Trophoblast cell (in vitro differentiated cells and primary cell): ENCODE data around the gene CEMP1.

Experiments
- DNase-seq, 2 donors: peaks; one replicate each; pipeline ENCODE4 v3.0.0-alpha.2; 2016
- H2AFZ ChIP-seq: 2 replicates; pipeline ENCODE4 v1.6.1; 2013; ENCODE audit warnings: low read length, moderate library complexity, mild to moderate bottlenecking; ENCODE audit not compliant: insufficient read depth, poor library complexity
- H2AK5ac ChIP-seq: 2 replicates; pipeline ENCODE4 v1.6.1; 2013; ENCODE audit warnings: mild to moderate bottlenecking, low read length
- H2BK120ac ChIP-seq: 2 replicates; pipeline ENCODE4 v1.6.1; 2013; ENCODE audit warnings: low read length, mild to moderate bottlenecking, moderate library complexity; ENCODE audit not compliant: insufficient read depth, poor library complexity
- H2BK12ac ChIP-seq: 2 replicates; pipeline ENCODE4 v1.6.1; 2013; ENCODE audit warnings: mild to moderate bottlenecking, low read length, moderate library complexity
- H2BK5ac ChIP-seq: 2 replicates; pipeline ENCODE4 v1.6.1; 2013; ENCODE audit warnings: low read length, low read depth, moderate library complexity, mild to moderate bottlenecking; ENCODE audit not compliant: poor library complexity
- H3K14ac ChIP-seq: 2 replicates; pipeline ENCODE4 v1.6.1; 2013; ENCODE audit warnings: mild to moderate bottlenecking, low read length
- H3K18ac ChIP-seq: 2 replicates; pipeline ENCODE4 v1.6.1; 2013; ENCODE audit warnings: mild to moderate bottlenecking, low read length
- H3K23ac ChIP-seq: 2 replicates; pipeline ENCODE4 v1.6.1; 2013; ENCODE audit warnings: low read length
- H3K27ac ChIP-seq: 2 replicates; pipeline ENCODE4 v1.5.1; 2013; ENCODE audit warnings: low read depth, mild to moderate bottlenecking, inconsistent platforms, low read length, moderate library complexity
- H3K27me3 ChIP-seq: 2 replicates; pipeline ENCODE4 v1.6.1; 2013; ENCODE audit warnings: inconsistent platforms, mild to moderate bottlenecking, low read length, moderate library complexity; ENCODE audit not compliant: insufficient read depth
- H3K36me3 ChIP-seq, 2 experiments: 1 replicate in 1 of 2; 2 replicates in 1 of 2; pipeline ENCODE4 v1.6.1; 2013; ENCODE audit warnings: low read length in 2 of 2, mild to moderate bottlenecking in 2 of 2, moderate library complexity in 1 of 2; ENCODE audit not compliant: insufficient read depth in 2 of 2, control insufficient read depth in 1 of 2
- H3K4ac ChIP-seq: 2 replicates; pipeline ENCODE4 v1.6.1; 2013; ENCODE audit warnings: low read depth, mild to moderate bottlenecking, low read length, moderate library complexity
- H3K4me1 ChIP-seq, 2 experiments: 1 replicate in 1 of 2; 2 replicates in 1 of 2; pipeline ENCODE4 v1.6.1; 2013; ENCODE audit warnings: low read length in 2 of 2, mild to moderate bottlenecking in 2 of 2, moderate library complexity in 1 of 2; ENCODE audit not compliant: insufficient read depth in 2 of 2, control insufficient read depth in 1 of 2
- H3K4me2 ChIP-seq: 2 replicates; pipeline ENCODE4 v1.6.1; 2013; ENCODE audit warnings: inconsistent platforms, mild to moderate bottlenecking, low read length, moderate library complexity
- H3K4me3 ChIP-seq: 2 replicates; pipeline ENCODE4 v1.5.1; 2013; ENCODE audit warnings: mild to moderate bottlenecking, low read depth, low read length, inconsistent platforms
- H3K79me1 ChIP-seq: one replicate; pipeline ENCODE4 v1.6.1; 2013; ENCODE audit warnings: low read length
- H3K79me2 ChIP-seq: 2 replicates; pipeline ENCODE4 v1.6.1; 2013; ENCODE audit warnings: low read length, mild to moderate bottlenecking; ENCODE audit not compliant: control insufficient read depth, insufficient read depth, poor library complexity
- H3K9ac ChIP-seq: 2 replicates; pipeline ENCODE4 v1.6.1; 2013; ENCODE audit warnings: mild to moderate bottlenecking, low read length
- H3K9me3 ChIP-seq: 2 replicates; pipeline ENCODE4 v1.6.1; 2013; ENCODE audit warnings: low read depth, mild to moderate bottlenecking, control low read depth, inconsistent platforms, low read length; ENCODE audit not compliant: insufficient read depth
- H4K12ac ChIP-seq: 2 replicates; pipeline ENCODE4 v1.6.1; 2013; ENCODE audit warnings: low read depth, mild to moderate bottlenecking, low read length, moderate library complexity
- H4K8ac ChIP-seq: 2 replicates; pipeline ENCODE4 v1.6.1; 2013; ENCODE audit warnings: low read depth, mild to moderate bottlenecking, low read length, moderate library complexity
- H4K91ac ChIP-seq: one replicate; pipeline ENCODE4 v1.6.1; 2013; ENCODE audit warnings: low read depth, mild to moderate bottlenecking, low read length, moderate library complexity
- WGBS: extraction: QIAGEN DNeasy Blood & Tissue Kit; methylation state at CpG from one replicate; pipeline ENCODE4 v1.1.7; 2013; ENCODE audit warnings: missing lambda C conversion rate; ENCODE audit not compliant: insufficient read length, insufficient coverage; ENCODE audit errors: extremely low coverage; 5-methylcytosine and 5-hydroxymethylcytosine counted together

CEMP1 gene

DNA sequence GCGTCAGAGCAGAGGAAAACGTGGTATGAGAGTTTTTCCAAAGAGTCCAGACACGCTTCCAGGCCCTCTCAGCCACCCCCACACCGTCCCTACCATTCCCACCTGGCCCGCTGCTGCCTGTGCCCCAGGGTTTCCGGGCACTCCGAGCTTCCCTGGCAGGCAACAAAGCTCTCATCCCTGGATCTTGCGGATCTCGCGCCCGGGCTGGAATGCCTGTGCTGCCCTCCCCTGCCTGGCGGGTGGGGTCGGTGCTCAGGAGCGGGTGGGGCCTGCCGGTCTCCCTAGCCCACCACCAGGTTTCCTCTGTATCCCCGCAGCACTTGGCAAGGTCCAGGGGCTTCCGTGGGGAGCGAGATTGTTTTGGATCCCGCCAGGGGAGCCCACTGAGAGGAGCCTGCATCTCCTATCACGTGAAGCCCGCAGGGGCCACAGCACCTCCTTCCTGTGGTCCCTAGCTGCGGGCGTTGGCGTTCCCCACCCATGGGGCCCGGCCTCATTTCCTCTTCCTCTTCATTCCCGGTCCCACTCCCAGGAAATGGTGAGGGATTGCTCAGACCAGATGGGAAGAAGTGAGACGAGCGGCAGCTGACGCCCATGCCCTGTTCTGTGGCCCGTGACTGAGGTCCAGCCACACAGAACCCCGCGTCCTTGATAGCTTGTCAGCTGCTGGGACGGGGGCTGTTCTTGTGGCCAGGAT is 45.2 kb downstream of the CEMP1 start:
- Histone ChIP-seq H3K79me2 (no peaks in the 10 kb centered on the region), H2BK120ac (no peak overlapping the region), H2BK5ac (no peak overlapping the region), H2AFZ (no peak overlapping the region), H3K4ac (no peak overlapping the region), H2AK5ac (no peak overlapping the region), H3K4me1 (peaks cover 4 to 5% of the 10 kb centered on the region in 2 experiments), H3K36me3 (no peaks in the 10 kb centered on the region), H4K8ac (no peak overlapping the region), H3K9me3 (peaks cover 2% of the 10 kb centered on the region), H3K4me3 (no peak overlapping the region), H3K4me2 (no peak overlapping the region), H3K79me1 (no peaks in the 10 kb centered on the region), H3K18ac (no peak overlapping the region), H4K12ac (no peak overlapping the region), H3K23ac (no peak overlapping the region), H2BK12ac (no peak overlapping the region), H3K27me3 (no peaks in the 10 kb centered on the region), H4K91ac (no peak overlapping the region), H3K14ac (no peak overlapping the region), H3K27ac (no peak overlapping the region), H3K9ac (no peak overlapping the region)
- no CpG with 5 or more reads among the region's 33 CpGs for WGBS
- DNase-seq, result no peak

- no peak overlapping the region for H3K27ac ChIP-seq
- peak in 1 of 2 donors; percentile 62 for DNase-seq
- no peaks in the 10 kb centered on the region for H3K36me3 ChIP-seq
- H3K14ac ChIP-seq, result no peak overlapping the region
- no peak overlapping the region for H3K18ac ChIP-seq
- H3K79me2 ChIP-seq, result no peaks in the 10 kb centered on the region
- peaks cover 2% of the 10 kb centered on the region for H3K9me3 ChIP-seq
- no peak overlapping the region for H2BK120ac ChIP-seq
- no peak overlapping the region for H3K4ac ChIP-seq
- no peak overlapping the region for H2AFZ ChIP-seq
- WGBS, result no CpG with 5 or more reads among the region's 13 CpGs
- H2AK5ac ChIP-seq, result no peak overlapping the region
- no peak overlapping the region for H3K23ac ChIP-seq
- H3K4me3 ChIP-seq, result no peak overlapping the region
- no peak overlapping the region for H2BK5ac ChIP-seq
- H3K4me1 ChIP-seq, result peaks cover 4 to 5% of the 10 kb centered on the region in 2 experiments
- H3K4me2 ChIP-seq, result no peak overlapping the region
- no peak overlapping the region for H4K12ac ChIP-seq
- no peak overlapping the region for H4K91ac ChIP-seq
- no peaks in the 10 kb centered on the region for H3K27me3 ChIP-seq
- no peak overlapping the region for H2BK12ac ChIP-seq
- H3K79me1 ChIP-seq, result no peaks in the 10 kb centered on the region
- no peak overlapping the region for H4K8ac ChIP-seq
- no peak overlapping the region for H3K9ac ChIP-seq
Observed at GRCh38 chr16:2484898-2485508, 46.2 kb downstream of the CEMP1 start.

DNA sequence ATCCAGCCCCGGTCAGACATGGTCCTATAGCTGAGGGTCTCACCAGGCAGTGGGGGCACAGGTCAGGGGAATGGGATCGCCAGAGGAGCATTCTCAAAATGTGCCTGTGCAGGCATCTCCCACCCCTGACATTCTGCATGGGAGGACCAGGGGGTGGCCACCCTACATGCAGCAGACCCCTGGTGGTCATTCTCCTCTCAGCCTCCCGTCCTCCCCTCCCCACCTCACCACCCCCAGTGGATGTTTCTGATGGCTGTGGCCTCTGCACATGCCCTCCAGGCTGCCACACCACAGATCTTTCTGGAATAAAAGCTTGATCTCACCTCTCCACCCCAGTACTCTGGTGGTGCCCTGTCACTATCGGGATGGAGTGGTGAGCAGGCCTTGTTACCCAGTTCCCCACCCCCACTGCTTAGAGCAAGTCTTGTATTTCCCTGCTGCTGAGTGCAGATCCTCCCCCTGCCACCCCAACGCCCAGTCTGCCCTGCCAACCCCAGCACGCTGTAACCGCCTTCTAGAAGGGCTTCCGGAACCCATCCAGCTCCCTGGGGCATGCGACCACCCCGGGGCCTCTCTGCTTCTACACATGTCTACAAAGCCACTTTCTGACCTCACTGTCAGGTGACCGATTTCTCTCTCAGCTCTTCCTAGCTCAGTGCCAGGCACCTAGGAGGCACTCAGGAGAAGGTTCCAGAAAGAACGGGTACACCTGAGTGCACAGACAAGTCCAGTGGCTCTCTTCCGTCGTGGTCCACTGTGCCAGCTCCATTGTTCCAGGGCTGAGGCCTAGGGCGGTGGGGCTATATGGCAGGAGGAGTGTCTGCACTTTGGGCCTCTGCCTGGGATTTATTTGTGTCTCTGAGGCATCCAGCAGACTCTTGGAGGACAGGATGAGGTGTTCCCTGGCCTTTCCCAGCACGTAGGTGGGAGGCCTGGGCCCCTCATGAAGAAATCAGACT is 47.0 kb downstream of the CEMP1 start:
- Histone ChIP-seq H3K79me1 (no peaks in the 10 kb centered on the region), H3K4me1 (peaks cover 4 to 5% of the 10 kb centered on the region in 2 experiments), H4K8ac (no peak overlapping the region), H3K36me3 (no peaks in the 10 kb centered on the region), H2AK5ac (no peak overlapping the region), H2AFZ (no peak overlapping the region), H3K9me3 (peaks cover 2% of the 10 kb centered on the region), H3K27me3 (no peaks in the 10 kb centered on the region), H2BK12ac (no peak overlapping the region), H3K4me3 (no peak overlapping the region), H3K18ac (no peak overlapping the region), H3K9ac (no peak overlapping the region), H2BK5ac (no peak overlapping the region), H3K27ac (no peak overlapping the region), H3K14ac (no peak overlapping the region), H2BK120ac (no peak overlapping the region), H3K23ac (no peak overlapping the region), H3K4ac (no peak overlapping the region), H4K12ac (no peak overlapping the region), H3K79me2 (no peaks in the 10 kb centered on the region), H4K91ac (no peak overlapping the region), H3K4me2 (no peak overlapping the region)
- no peak for DNase-seq
- no CpG with 5 or more reads among the region's 16 CpGs for WGBS

DNA sequence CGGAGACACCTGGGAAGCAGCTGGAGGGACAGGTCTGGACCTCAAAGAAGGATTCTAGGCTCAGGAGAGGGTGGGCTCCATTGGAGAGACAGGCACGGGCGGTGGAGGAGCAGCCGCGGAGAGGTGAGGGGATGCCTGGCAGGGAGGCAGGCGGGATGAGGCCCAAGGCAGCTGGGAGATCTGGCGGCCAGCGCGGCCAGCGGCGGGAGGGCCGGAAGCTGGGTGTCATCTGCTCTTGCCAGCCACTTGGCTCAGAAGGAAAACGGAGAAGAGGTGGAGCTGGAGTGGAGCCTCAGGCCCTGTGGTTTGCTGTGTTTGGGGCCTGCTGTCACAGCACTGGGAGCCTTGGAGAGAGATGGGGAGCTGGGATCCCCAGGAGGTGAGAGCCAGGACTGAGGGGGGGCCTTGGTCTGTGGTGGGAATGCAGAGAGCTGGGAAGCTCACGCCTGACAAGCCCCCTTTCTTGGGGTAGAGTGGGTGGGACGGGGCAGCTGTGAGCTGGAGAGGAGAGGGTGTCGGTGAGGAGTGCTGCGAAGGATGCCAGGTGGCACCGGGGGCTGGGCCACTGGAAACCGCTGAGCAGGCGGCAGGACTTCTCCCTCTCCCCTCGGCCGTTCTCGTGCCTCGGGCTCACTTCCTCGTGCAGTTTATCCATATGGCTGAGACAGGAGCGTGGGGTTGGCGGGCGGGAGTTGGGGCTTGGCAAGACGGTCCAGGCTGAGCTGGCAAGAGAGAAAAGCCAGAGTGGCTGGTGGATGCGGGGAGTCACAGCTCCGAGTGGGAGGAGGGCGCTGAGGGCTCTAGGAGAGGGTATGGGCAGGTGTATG is 48.3 kb downstream of the CEMP1 start:
- H3K9me3 ChIP-seq, result peaks cover 2% of the 10 kb centered on the region
- H2AFZ ChIP-seq, result no peak overlapping the region
- H2BK5ac ChIP-seq, result no peak overlapping the region
- no peaks in the 10 kb centered on the region for H3K36me3 ChIP-seq
- H3K4me1 ChIP-seq, result peaks cover 3% of the 10 kb centered on the region in 2 experiments
- no peak overlapping the region for H4K12ac ChIP-seq
- no peak overlapping the region for H3K14ac ChIP-seq
- H3K4ac ChIP-seq, result no peak overlapping the region
- no peak overlapping the region for H4K8ac ChIP-seq
- no peak overlapping the region for H3K9ac ChIP-seq
- H3K18ac ChIP-seq, result no peak overlapping the region
- H3K79me1 ChIP-seq, result no peaks in the 10 kb centered on the region
- no peaks in the 10 kb centered on the region for H3K27me3 ChIP-seq
- H3K23ac ChIP-seq, result no peak overlapping the region
- no peak overlapping the region for H2BK12ac ChIP-seq
- no CpG with 5 or more reads among the region's 32 CpGs for WGBS
- no peak overlapping the region for H2BK120ac ChIP-seq
- DNase-seq, result no peak
- H4K91ac ChIP-seq, result no peak overlapping the region
- H3K79me2 ChIP-seq, result no peaks in the 10 kb centered on the region
- no peak overlapping the region for H2AK5ac ChIP-seq
- no peak overlapping the region for H3K4me2 ChIP-seq
- no peak overlapping the region for H3K4me3 ChIP-seq
- no peak overlapping the region for H3K27ac ChIP-seq
